ENCODE results near the gene ARNT2. TPM values are rescaled to one million over a fixed set of nuclear protein-coding genes. Genes with fewer than 3 reads are reported as not detected.

Gene ARNT2
- total and polyA plus RNA-seq, 10 of the 15 experiments (the other 5 are each of a cell fraction or from before 2014, with no cell fraction given): 0.07 to 0.49 (median 0.09) TPM; not detected in 6

- ChIA-PET POLR2A (no interaction called here), SMC1A (ENCODE audit: uncharacterized antibody, unreplicated experiment) (no interaction called here), CTCF (interaction anchor here (0.7 kb wide), 1 partner anchor 1940 kb away, joined by 4 read pairs; no protein-coding TSS in a partner anchor), RAD21 (ENCODE audit: unreplicated experiment) (no interaction called here)
- DNase-seq (ENCODE audit: low read depth, low spot score) (no peak), ATAC-seq (no peak), FAIRE-seq (no peak)
- H2AFZ ChIP-seq (ENCODE audit: control insufficient read depth, low read depth, low read length): no peak overlapping the region
- H3K27ac ChIP-seq (ENCODE audit: control insufficient read depth, insufficient read depth): no peak overlapping the region
- 24% methylated on average over 4 of the region's 4 CpGs for WGBS (ENCODE audit: insufficient coverage, insufficient replicate concordance, low lambda C conversion rate, missing lambda C conversion rate)
- H3K4me1 ChIP-seq (ENCODE audit: control insufficient read depth, insufficient read depth, low read length): no peaks in the 10 kb centered on the region
- no peaks in the 10 kb centered on the region for H3K79me2 ChIP-seq (ENCODE audit: control insufficient read depth, insufficient read depth, low read length)
- no peaks in the 10 kb centered on the region for H3K9me3 ChIP-seq (replicated peaks; ENCODE audit: control insufficient read depth, insufficient read depth, low read length)
- H3K36me3 ChIP-seq (ENCODE audit: control insufficient read depth in 2 of 2, insufficient read depth in 2 of 2, low read length in 1 of 2): no peaks in the 10 kb centered on the region
- peaks cover 0 to 4% of the 10 kb centered on the region in 2 experiments; a peak in 2 of 4 replicates for H3K27me3 ChIP-seq (replicated peaks in 1 of 2; ENCODE audit: control insufficient read depth in 2 of 2, insufficient read depth in 2 of 2, low read length in 1 of 2)
- H4K20me1 ChIP-seq (ENCODE audit: control insufficient read depth, insufficient read depth): no peaks in the 10 kb centered on the region
- intact Hi-C loops (cut with micrococcal nuclease; ENCODE audit: unreplicated experiment) (no loop called here), in situ Hi-C loops (cut with MboI) (no loop called here)
- H3K9ac ChIP-seq (ENCODE audit: control insufficient read depth, insufficient read depth, low read length): no peak overlapping the region
- no peak overlapping the region for H3K4me3 ChIP-seq
- no peak overlapping the region for H3K4me2 ChIP-seq (ENCODE audit: control insufficient read depth, insufficient read depth)
- TF ChIP-seq IKZF2 (IDR thresholded peaks at IDR 0.05): no peak
- TF ChIP-seq JUNB (IDR thresholded peaks at IDR 0.05): no peak
- TF ChIP-seq ZZZ3 (IDR thresholded peaks at IDR 0.05; ENCODE audit: control insufficient read depth, insufficient read length, low read depth): no peak
- no peak for TF ChIP-seq ETV6 (conservative IDR thresholded peaks at IDR 0.05 in 1 of 2, IDR thresholded peaks at IDR 0.05 in 1 of 2; ENCODE audit: borderline replicate concordance in 1 of 2, low read depth in 1 of 2)
- TF ChIP-seq RFX5 (IDR thresholded peaks at IDR 0.05; ENCODE audit: low read depth, low read length): no peak
- no peak for TF ChIP-seq KLF5 (IDR thresholded peaks at IDR 0.05; ENCODE audit: partially characterized antibody)
- no peak for TF ChIP-seq SMAD5 (IDR thresholded peaks at IDR 0.05; ENCODE audit: low read depth)
- no peak for TF ChIP-seq ZNF384 (IDR thresholded peaks at IDR 0.05; ENCODE audit: borderline replicate concordance, low read depth, low read length)
- no peak for TF ChIP-seq ZSCAN29 (IDR thresholded peaks at IDR 0.05)
- TF ChIP-seq POLR2AphosphoS2 (IDR thresholded peaks at IDR 0.05; ENCODE audit: low read depth, low read length): no peak
- no peak for TF ChIP-seq HDAC2 (IDR thresholded peaks at IDR 0.05)
- BruUV-seq (replicated peaks): no TSS peak
Observed at GRCh38 chr15:80609091-80609490, 204.9 kb downstream of the ARNT2 start.

All from GM12878 (cell line).